ENCODE data around the gene WNT9B. TPM values are rescaled to one million over a fixed set of nuclear protein-coding genes. Genes with fewer than 3 reads are reported as not detected.

Gene WNT9B
- total RNA-seq, 1 experiment from 2014 or later = not detected

DNA sequence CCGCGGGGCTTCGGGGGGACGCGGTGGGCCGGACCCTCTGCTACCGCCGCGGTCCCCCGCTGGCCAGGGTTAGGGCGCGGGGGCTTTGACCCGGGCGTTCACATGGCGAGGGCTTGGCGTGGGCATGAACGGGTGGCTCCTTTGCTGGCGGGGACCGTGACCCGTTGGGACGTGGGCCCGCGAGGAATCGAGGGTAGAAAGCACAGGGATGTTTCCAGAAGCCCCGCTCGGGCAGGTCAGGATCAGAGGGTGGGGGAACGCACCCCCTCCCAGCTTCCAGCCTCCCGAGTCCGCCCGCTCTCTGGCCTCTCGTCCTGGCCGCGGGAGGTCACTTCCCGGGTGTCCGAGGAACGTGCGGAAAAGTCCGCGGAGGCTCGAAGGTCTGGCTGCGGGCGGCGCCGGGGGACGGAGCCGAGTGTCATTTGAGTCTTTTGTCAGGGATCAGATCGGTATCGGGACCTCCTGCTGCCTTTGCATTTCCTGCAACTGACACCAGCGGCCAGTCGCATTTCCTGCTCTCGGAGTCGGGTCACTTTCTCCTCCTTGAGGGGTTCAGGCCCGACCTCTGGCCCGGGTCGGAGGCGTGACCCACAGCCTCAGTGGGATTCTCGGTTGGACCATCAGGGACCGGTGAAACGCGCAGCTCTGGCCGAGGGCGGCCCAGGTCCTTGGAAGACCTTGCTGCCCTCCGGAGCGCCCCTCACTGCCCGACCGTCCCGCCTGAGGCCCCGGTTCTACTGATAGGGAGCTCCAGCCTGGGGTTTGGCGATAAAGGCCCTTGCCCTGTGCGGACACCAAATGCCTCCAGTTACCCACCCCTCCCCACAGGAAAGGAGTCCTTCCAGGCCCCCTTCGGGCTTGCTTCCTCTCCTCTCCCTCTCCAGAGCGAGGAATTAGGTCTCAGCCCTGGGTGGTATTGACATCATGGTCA lies 32.2 kb upstream of the WNT9B start:
- no peak overlapping the region for H3K4me3 ChIP-seq (ENCODE audit: low read length)
- no peak for ATAC-seq
- BruUV-seq (replicated peaks) = no TSS peak
- TF ChIP-seq EZH2 (IDR thresholded peaks at IDR 0.05; ENCODE audit: low read length, unreplicated experiment) = no peak
- TF ChIP-seq EZH2phosphoT487 (IDR thresholded peaks at IDR 0.05; ENCODE audit: borderline replicate concordance, low read length) = no peak
- TF ChIP-seq, protein P1, sequence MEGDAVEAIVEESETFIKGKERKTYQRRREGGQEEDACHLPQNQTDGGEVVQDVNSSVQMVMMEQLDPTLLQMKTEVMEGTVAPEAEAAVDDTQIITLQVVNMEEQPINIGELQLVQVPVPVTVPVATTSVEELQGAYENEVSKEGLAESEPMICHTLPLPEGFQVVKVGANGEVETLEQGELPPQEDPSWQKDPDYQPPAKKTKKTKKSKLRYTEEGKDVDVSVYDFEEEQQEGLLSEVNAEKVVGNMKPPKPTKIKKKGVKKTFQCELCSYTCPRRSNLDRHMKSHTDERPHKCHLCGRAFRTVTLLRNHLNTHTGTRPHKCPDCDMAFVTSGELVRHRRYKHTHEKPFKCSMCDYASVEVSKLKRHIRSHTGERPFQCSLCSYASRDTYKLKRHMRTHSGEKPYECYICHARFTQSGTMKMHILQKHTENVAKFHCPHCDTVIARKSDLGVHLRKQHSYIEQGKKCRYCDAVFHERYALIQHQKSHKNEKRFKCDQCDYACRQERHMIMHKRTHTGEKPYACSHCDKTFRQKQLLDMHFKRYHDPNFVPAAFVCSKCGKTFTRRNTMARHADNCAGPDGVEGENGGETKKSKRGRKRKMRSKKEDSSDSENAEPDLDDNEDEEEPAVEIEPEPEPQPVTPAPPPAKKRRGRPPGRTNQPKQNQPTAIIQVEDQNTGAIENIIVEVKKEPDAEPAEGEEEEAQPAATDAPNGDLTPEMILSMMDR (conservative IDR thresholded peaks at IDR 0.05; ENCODE audit: low read depth, low read length) = no peak
- H3K27ac ChIP-seq (ENCODE audit: low read length) = no peak overlapping the region
- CTCF ChIA-PET = no interaction called here
- no peaks in the 10 kb centered on the region for H3K36me3 ChIP-seq (ENCODE audit: low read depth, low read length)
- H2AFZ ChIP-seq (ENCODE audit: low read length) = no peak overlapping the region
- H3K9me2 ChIP-seq (replicated peaks; ENCODE audit: low read length) = no peaks in the 10 kb centered on the region
- H3F3A ChIP-seq (ENCODE audit: low read length, unreplicated experiment) = no peaks in the 10 kb centered on the region
- no peaks in the 10 kb centered on the region for H4K20me1 ChIP-seq (ENCODE audit: low read length)
- intact Hi-C loops (cut with micrococcal nuclease) = no loop called here
- 0 out of 2 replicates have a peak, but pooled peaks cover 10% of the 10 kb centered on the region for H3K27me3 ChIP-seq (ENCODE audit: low read length)
- POLR2A ChIA-PET (ENCODE audit: unreplicated experiment) = no interaction called here
- H3K9me3 ChIP-seq (ENCODE audit: low read length) = no peaks in the 10 kb centered on the region
- no peak overlapping the region for H3K9ac ChIP-seq (ENCODE audit: low read length)
- H3K4me2 ChIP-seq (ENCODE audit: low read length) = no peak overlapping the region
- no peak for DNase-seq
- no peaks in the 10 kb centered on the region for H3K4me1 ChIP-seq (ENCODE audit: insufficient read depth, low read length)
- no peaks in the 10 kb centered on the region for H3K79me2 ChIP-seq (ENCODE audit: low read length)

DNA sequence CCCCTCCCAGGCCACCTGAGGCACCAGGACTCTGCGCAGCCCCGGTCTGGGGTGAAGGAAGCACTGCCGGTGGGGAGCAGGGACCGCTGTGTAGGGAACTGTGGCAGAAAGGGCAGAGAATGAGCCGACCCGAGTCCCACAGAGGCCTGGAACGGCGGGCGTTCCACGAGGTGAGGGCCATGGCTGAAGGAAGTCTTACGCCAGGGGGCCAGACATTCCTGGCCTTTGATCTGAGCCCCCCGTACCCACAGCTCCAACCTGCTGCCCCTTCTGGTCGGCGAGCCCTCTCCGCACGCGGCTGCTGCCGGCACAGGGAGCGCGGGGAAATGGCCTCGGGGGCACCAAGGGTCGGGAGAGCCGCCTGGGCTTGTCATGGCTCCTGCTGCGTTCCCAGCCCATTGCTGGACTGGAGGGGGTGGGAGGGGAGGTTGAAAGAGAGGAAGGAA lies 31.5 kb upstream of the WNT9B start:
- H3K4me1 ChIP-seq (ENCODE audit: insufficient read depth, low read length) = no peaks in the 10 kb centered on the region
- H3K4me2 ChIP-seq (ENCODE audit: low read length) = no peak overlapping the region
- TF ChIP-seq EZH2 (IDR thresholded peaks at IDR 0.05; ENCODE audit: low read length, unreplicated experiment) (no peak), EZH2phosphoT487 (IDR thresholded peaks at IDR 0.05; ENCODE audit: borderline replicate concordance, low read length) (no peak)
- TF ChIP-seq, protein P1 (conservative IDR thresholded peaks at IDR 0.05; ENCODE audit: low read depth, low read length) = no peak
- H3K9me2 ChIP-seq (replicated peaks; ENCODE audit: low read length) = no peaks in the 10 kb centered on the region
- no peaks in the 10 kb centered on the region for H3F3A ChIP-seq (ENCODE audit: low read length, unreplicated experiment)
- no peak overlapping the region for H3K9ac ChIP-seq (ENCODE audit: low read length)
- no peak overlapping the region for H3K4me3 ChIP-seq (ENCODE audit: low read length)
- H3K36me3 ChIP-seq (ENCODE audit: low read depth, low read length) = no peaks in the 10 kb centered on the region
- ChIA-PET CTCF (no interaction called here), POLR2A (ENCODE audit: unreplicated experiment) (no interaction called here)
- no peak overlapping the region for H2AFZ ChIP-seq (ENCODE audit: low read length)
- no peak overlapping the region for H3K27ac ChIP-seq (ENCODE audit: low read length)
- ATAC-seq = no peak
- no peak for DNase-seq
- no peaks in the 10 kb centered on the region for H4K20me1 ChIP-seq (ENCODE audit: low read length)
- no peaks in the 10 kb centered on the region for H3K79me2 ChIP-seq (ENCODE audit: low read length)
- no TSS peak for BruUV-seq (replicated peaks)
- intact Hi-C loops (cut with micrococcal nuclease) = no loop called here
- H3K27me3 ChIP-seq (ENCODE audit: low read length) = 0 out of 2 replicates have a peak, but pooled peaks cover 10% of the 10 kb centered on the region
- H3K9me3 ChIP-seq (ENCODE audit: low read length) = no peaks in the 10 kb centered on the region
